HG02798 (cell line): ENCODE results near the gene CYP27C1.
"Not testable (repeated sequence)": the region's sequence is repeated elsewhere in the genome, so short reads cannot be mapped to it uniquely, and the experiment has no call there.

ENCODE experiments used
- ATAC-seq: cut with Tn5 transposase; IDR thresholded peaks from one replicate; pipeline ENCODE4 v1.9.1; 2021; ENCODE audit warnings: mild to moderate bottlenecking; ENCODE audit not compliant: unreplicated experiment, poor library complexity

The CYP27C1 gene

GRCh38 chr2:127175041-127175721 is 44.9 kb downstream of the CYP27C1 start:
- no peak for ATAC-seq

GRCh38 chr2:127174640-127175039 is 45.5 kb downstream of the CYP27C1 start:
- no peak for ATAC-seq

- ATAC-seq = no peak
Observed at GRCh38 chr2:127174136-127174535, 46.0 kb downstream of the CYP27C1 start.

GRCh38 chr2:127173057-127173456 is 47.0 kb downstream of the CYP27C1 start:
- ATAC-seq = no peak

GRCh38 chr2:127172306-127172705 is 47.8 kb downstream of the CYP27C1 start:
- ATAC-seq = no peak

GRCh38 chr2:127170452-127171197 is 49.5 kb downstream of the CYP27C1 start:
- no peak for ATAC-seq

GRCh38 chr2:127170021-127170420 is 50.1 kb downstream of the CYP27C1 start:
- no peak for ATAC-seq

- no peak for ATAC-seq
Observed at GRCh38 chr2:127169066-127169660, 50.9 kb downstream of the CYP27C1 start.

- no peak for ATAC-seq
Observed at GRCh38 chr2:127166231-127166860, 53.8 kb downstream of the CYP27C1 start.

GRCh38 chr2:127165539-127165935 is 54.6 kb downstream of the CYP27C1 start:
- ATAC-seq = no peak

- no peak for ATAC-seq
Observed at GRCh38 chr2:127164761-127165538, 55.1 kb downstream of the CYP27C1 start.

GRCh38 chr2:127163921-127164320 is 56.2 kb downstream of the CYP27C1 start:
- no peak for ATAC-seq

GRCh38 chr2:127163090-127163406 is 57.1 kb downstream of the CYP27C1 start:
- not testable (repeated sequence) for ATAC-seq

- no peak for ATAC-seq
Observed at GRCh38 chr2:127162261-127163089, 57.6 kb downstream of the CYP27C1 start.

- no peak for ATAC-seq
Observed at GRCh38 chr2:127161176-127162136, 58.6 kb downstream of the CYP27C1 start.

GRCh38 chr2:127160676-127161075 is 59.4 kb downstream of the CYP27C1 start:
- no peak for ATAC-seq

- no peak for ATAC-seq
Observed at GRCh38 chr2:127159543-127159942, 60.6 kb downstream of the CYP27C1 start.

- peak; percentile 67 for ATAC-seq
Observed at GRCh38 chr2:127158614-127159290, 61.3 kb downstream of the CYP27C1 start.
